GM13977 (cell line): ENCODE measurements around the gene TADA2B.

ENCODE experiments used
- DNase-seq: peaks from one replicate; pipeline ENCODE4 v3.0.0; 2012; ENCODE audit warnings: low spot score
- in situ Hi-C: fragments of 300-500 bp; cut with MboI; formaldehyde crosslinking; loops from one replicate; pipeline ENCODE4 v1.12.0; 2022; ENCODE audit warnings: low sequenced_read_pairs, low pct_unique_long_range_greater_than_20kb, mixed read lengths, inconsistent platforms; ENCODE audit not compliant: unreplicated experiment
- TF ChIP-seq, protein P1 (sequence below): IDR thresholded peaks from 2 replicates; pipeline ENCODE4 v1.5.1; 2012; ENCODE audit warnings: mild to moderate bottlenecking, control low read depth; ENCODE audit not compliant: insufficient read depth; ENCODE audit errors: extremely low read depth, missing control alignments

The TADA2B gene

DNA sequence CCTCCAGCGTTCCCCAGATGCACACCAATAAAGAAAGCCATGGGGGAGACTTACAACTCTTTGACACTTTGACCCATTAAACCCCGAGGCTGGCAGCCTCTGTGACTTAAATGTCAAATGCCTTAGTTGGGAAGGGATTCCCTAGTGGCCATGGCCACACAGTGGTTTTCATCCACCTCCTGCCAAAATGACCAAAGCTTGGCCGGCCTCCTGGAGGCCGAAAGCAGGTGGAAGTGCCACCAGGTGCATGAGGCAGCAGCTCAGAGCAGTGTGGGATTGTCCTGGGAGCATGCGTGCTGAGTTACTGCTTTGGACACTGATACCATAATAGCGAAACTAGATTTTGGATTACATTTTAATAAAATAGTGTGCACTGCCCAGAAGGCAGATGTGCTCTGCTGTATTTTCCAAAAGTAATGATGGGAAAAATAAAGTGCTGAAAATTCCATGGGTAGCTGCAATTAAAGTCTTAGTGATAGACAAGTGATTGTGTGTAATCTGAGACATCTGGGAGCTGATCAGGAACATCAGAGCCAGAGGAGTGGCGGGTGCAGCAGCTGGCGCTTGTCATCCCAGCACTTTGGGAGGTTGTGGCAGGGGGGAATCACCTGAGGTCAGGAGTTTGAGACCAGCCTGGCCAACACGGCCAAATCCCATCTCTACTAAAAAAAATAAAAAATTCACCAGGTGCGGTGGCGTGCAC is 39.8 kb upstream of the TADA2B start:
- DNase-seq: no peak
- in situ Hi-C loops: no loop called here
- TF ChIP-seq, protein P1, sequence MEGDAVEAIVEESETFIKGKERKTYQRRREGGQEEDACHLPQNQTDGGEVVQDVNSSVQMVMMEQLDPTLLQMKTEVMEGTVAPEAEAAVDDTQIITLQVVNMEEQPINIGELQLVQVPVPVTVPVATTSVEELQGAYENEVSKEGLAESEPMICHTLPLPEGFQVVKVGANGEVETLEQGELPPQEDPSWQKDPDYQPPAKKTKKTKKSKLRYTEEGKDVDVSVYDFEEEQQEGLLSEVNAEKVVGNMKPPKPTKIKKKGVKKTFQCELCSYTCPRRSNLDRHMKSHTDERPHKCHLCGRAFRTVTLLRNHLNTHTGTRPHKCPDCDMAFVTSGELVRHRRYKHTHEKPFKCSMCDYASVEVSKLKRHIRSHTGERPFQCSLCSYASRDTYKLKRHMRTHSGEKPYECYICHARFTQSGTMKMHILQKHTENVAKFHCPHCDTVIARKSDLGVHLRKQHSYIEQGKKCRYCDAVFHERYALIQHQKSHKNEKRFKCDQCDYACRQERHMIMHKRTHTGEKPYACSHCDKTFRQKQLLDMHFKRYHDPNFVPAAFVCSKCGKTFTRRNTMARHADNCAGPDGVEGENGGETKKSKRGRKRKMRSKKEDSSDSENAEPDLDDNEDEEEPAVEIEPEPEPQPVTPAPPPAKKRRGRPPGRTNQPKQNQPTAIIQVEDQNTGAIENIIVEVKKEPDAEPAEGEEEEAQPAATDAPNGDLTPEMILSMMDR: no peak

DNA sequence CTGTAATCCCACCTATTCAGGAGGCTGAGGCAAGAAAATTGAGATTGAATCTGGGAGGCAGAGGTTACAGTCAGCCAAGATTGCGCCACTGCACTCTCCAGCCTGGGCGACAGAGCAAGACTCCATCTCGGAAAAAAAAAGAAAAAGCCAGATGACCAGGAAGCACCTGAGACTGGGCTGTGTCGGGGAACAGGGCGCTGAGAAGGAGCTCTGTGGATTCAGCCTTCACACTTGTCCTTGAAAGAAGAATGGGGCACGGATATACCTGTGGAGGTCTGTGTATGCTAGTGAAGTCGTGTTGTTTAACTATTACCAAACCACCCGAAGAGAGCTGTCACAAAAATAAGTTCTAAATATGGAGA is 39.3 kb upstream of the TADA2B start:
- in situ Hi-C loops: no loop called here
- no peak for DNase-seq
- TF ChIP-seq, protein P1: no peak

DNA sequence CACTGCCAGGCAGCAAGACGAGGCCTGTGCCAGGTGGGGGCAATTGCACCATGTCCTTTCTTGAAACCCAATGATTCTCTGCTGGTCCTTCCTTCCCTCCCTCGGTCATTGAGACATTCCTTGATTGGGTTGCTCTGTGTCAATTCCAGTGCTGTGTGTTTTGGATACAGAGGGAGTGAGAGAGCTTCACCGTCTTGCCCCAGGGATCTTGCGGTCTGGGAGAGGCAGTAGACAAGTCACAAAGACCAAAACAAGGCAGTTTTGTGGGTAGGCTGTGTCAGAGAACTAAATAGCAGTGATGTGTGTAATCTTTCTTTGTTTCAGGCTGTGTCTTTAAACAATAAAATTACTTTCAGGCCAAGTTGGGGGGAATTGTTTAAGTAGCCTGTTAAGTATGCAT is 38.8 kb upstream of the TADA2B start:
- in situ Hi-C loops: no loop called here
- TF ChIP-seq, protein P1: no peak
- DNase-seq: no peak

DNA sequence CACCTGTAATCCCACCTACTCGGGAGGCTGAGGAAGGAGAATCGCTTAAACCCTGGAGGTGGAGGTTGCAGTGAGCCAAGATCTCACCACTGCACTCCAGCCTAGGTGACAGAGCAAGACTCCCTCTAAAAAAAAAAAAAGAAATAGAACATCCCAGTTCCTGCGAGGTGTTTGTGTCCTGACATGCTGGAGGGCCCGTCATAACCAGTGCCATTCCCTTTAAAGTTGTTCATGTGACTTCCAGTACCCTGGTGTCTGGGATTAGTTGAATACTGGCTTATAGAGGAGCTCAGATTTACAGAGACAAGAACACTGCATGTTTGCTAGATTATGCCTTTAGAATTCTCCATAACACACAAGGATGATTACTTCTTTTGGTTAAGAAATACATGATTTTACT is 37.6 kb upstream of the TADA2B start:
- TF ChIP-seq, protein P1: no peak
- in situ Hi-C loops: no loop called here
- no peak for DNase-seq

DNA sequence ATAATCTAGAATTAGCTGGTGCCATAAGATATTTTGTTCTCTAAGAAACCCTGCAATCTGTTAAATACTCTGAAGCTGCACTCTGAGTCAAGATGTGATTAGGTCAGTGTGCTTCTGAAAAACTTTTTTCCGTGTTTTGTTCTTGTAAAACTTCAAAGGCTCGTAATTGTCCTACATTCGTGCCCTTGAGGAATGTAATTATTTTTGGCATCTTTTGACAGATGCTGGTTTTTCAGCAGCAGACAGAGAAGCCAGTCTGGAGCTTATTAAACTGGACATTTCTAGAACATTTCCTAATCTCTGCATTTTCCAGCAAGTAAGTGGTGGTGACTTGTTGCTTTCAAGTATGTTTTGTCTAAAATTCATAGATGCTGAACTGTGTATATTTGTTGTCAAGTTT is 36.8 kb upstream of the TADA2B start:
- in situ Hi-C loops: no loop called here
- no peak for DNase-seq
- TF ChIP-seq, protein P1: no peak

DNA sequence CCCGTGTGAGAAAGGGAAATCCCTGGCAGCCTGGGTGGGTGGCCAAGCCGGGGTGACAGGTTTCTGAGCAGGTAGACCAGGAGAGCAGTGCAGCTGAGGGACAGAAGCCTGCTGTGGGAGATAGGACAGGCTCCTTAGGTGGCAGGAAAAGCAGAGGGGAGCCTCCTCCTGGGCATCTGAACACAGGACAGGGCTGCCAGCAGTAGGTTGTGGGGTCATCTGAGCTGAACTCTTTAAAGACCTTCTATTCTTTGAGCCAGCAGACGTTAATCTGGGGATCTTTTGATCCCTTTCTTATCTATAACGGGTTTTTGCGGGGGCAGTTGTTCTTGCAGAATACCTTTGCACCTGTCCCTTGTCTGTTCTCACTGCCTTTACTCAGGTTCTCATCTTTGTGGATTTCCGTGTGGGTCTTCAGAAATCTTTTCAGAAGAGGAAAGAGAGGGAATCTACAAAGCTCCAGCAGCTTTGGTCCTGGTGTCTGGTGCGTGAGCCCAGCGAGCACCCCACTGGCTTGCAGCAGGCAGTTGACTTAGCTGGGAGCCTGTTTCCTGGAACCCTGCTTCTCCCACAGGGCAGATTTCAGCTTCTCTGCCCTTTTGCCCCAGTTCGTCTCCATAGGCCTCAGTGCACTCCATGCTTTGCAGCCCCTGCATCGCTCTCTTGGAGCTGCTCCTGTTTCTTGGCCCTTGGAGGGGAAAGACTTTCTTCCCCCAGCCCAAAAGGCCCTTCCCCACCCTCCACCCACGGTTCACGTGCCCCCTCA is 35.8 kb upstream of the TADA2B start:
- TF ChIP-seq, protein P1: no peak
- DNase-seq: no peak
- in situ Hi-C loops: no loop called here
